Panc1 (cell line): ENCODE measurements around the gene CHAF1B. TPM values are rescaled to one million over a fixed set of nuclear protein-coding genes. Genes with fewer than 3 reads are reported as not detected.

Experiments
- ATAC-seq: fragments of 200-7000 bp; cut with Tn5 transposase; 2 replicates; pipeline ENCODE4 v1.9.1; 2020; ENCODE audit warnings: mild to moderate bottlenecking, moderate library complexity
- BruUV-seq: library from RNA; stranded (reverse); fragments of 400-500 nt; replicated peaks from 2 replicates; lab custom pipeline; 2021; lab: Mats Ljungman, UMichigan
- CTCF ChIA-PET: fragments of 300-600 bp; sonication (Branson Sonifier 250); formaldehyde crosslinking; loops from one replicate; lab custom pipeline; 2022; ENCODE audit warnings: antibody characterized with exemption; lab: Charles Lee
- POLR2A ChIA-PET: fragments of 300-600 bp; sonication (Branson Sonifier 250); formaldehyde crosslinking; loops from one replicate; lab custom pipeline; 2022; ENCODE audit warnings: antibody characterized with exemption; lab: Charles Lee
- DNase-seq: peaks from one replicate; pipeline ENCODE4 v3.0.0-alpha.2; 2010; ENCODE audit warnings: low read depth, low spot score
- H3K27ac ChIP-seq: 2 replicates; pipeline ENCODE4 v1.5.1; 2011; ENCODE audit warnings: mild to moderate bottlenecking, low read length, inconsistent platforms
- H3K27me3 ChIP-seq: fragments of 200-500 bp; sonication (Bioruptor generic); 2 replicates; pipeline ENCODE4 v1.6.0; 2014; ENCODE audit warnings: low read length, inconsistent platforms; ENCODE audit not compliant: control insufficient read depth, insufficient read depth
- H3K36me3 ChIP-seq: fragments of 200-500 bp; sonication (Bioruptor generic); 2 replicates; pipeline ENCODE4 v1.5.1; 2014; ENCODE audit warnings: inconsistent platforms, mild to moderate bottlenecking, low read length, moderate library complexity; ENCODE audit not compliant: control insufficient read depth, insufficient read depth
- H3K4me1 ChIP-seq: 2 replicates; pipeline ENCODE4 v1.5.1; 2011; ENCODE audit warnings: inconsistent platforms, mild to moderate bottlenecking, low read length, moderate library complexity; ENCODE audit not compliant: control insufficient read depth, insufficient read depth
- H3K4me3 ChIP-seq, 2 experiments: 2 replicates each; pipeline ENCODE4 v1.5.1; 2011 to 2012; ENCODE audit warnings: low read depth in 2 of 2, low read length in 2 of 2, mild to moderate bottlenecking in 2 of 2, inconsistent platforms in 1 of 2, moderate library complexity in 1 of 2
- H3K9me3 ChIP-seq: fragments of 200-500 bp; sonication (Bioruptor generic); 2 replicates; pipeline ENCODE4 v1.5.1; 2014; ENCODE audit warnings: low read depth, mild to moderate bottlenecking, inconsistent platforms, low read length, moderate library complexity; ENCODE audit not compliant: control insufficient read depth, insufficient read depth
- CTCF ChIP-seq: fragments of 450-650 bp; IDR thresholded peaks from 2 replicates; pipeline ENCODE4 v1.5.1; 2017; ENCODE audit warnings: mild to moderate bottlenecking
- POLR2AphosphoS5 ChIP-seq: IDR thresholded peaks from 2 replicates; pipeline ENCODE4 v1.6.1; 2012; ENCODE audit warnings: mild to moderate bottlenecking, low read depth, low read length, moderate library complexity
- REST ChIP-seq, 2 experiments: IDR thresholded peaks; 2 replicates each; pipeline ENCODE4 v1.6.1; 2011 to 2012; ENCODE audit warnings: low read depth in 2 of 2, control low read depth in 1 of 2, low read length in 1 of 2, mild to moderate bottlenecking in 1 of 2, moderate library complexity in 1 of 2; ENCODE audit not compliant: insufficient read depth in 1 of 2
- SIN3A ChIP-seq: IDR thresholded peaks from 2 replicates; pipeline ENCODE4 v1.6.1; 2012; ENCODE audit warnings: low read depth, mild to moderate bottlenecking, low read length, moderate library complexity, borderline replicate concordance; ENCODE audit not compliant: insufficient read depth
- TCF7L2 ChIP-seq: IDR thresholded peaks from 2 replicates; pipeline ENCODE4 v1.6.1; 2011; ENCODE audit warnings: mild to moderate bottlenecking, low read depth, low read length, inconsistent platforms
- in situ Hi-C: cut with HindIII; loops from 2 replicates; pipeline ENCODE4 v1.10.0; 2016; ENCODE audit warnings: low sequenced_read_pairs, low pct_unique_long_range_greater_than_20kb
- intact Hi-C: fragments of 100-400 bp; cut with micrococcal nuclease; formaldehyde crosslinking; loops from one replicate; pipeline ENCODE4 v1.10.0; 2022; ENCODE audit not compliant: unreplicated experiment
- total RNA-seq: library from RNA; stranded (reverse); gene quantifications from one replicate; pipeline ENCODE4 v1.2.1, GENCODE V29; 2021; ENCODE audit not compliant: unreplicated experiment

The CHAF1B gene
- total RNA-seq, 1 experiment from 2014 or later, result 18.4 TPM

DNA sequence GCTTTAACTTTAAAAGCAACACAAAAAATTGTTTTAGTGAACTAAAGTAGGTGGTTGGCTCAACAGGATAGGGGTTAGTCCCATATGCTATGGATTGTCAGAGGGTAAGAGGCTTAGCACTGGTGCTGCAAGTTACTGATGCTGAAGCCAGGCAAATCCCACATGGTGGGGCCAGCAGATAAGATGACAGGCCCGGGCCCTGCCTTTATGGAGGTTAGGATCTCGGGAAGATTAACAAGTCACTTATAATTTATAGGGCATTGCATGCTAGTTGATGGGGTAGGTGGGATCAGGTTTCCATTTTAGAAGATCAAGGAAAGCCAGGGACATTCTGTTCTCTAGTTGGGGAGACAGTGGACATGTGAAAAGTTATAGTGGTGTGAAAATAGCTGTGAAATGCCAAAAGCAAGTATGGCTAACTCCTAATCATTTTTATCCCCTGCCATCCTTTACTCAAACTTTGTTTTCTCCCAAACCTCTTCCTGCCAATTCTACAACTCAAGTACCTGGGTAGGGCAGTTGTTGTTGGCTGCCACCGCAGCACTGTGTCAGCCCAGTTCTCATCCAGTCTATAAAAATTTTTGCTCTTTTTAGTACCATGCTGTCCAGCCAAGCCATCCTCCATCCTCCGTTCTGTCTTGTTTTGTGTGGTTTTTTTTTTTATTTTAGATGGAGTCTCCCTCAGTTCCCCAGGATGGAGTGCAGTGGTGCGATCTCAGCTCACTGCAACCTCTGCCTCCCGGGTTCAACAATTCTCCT, 10.3 kb downstream of the CHAF1B start:
- BruUV-seq, result no TSS peak
- Histone ChIP-seq H3K36me3 (no peaks in the 10 kb centered on the region), H3K27ac (no peak overlapping the region), H3K9me3 (no peaks in the 10 kb centered on the region), H3K27me3 (no peaks in the 10 kb centered on the region), H3K4me3 (no peak overlapping the region), H3K4me1 (no peaks in the 10 kb centered on the region)
- no peak for ATAC-seq
- TF ChIP-seq REST (IDR thresholded peaks at IDR 0.05; ENCODE audit: insufficient read depth in 1 of 2, low read depth in 2 of 2, low read length in 1 of 2) (no peak), POLR2AphosphoS5 (no peak), CTCF (no peak), SIN3A (no peak), TCF7L2 (no peak)
- in situ Hi-C loops (no loop called here), intact Hi-C loops (no loop called here)
- ChIA-PET POLR2A (interaction anchor here (0.6 kb wide), 1 partner anchor 568 kb away, joined by 4 read pairs; no protein-coding TSS in a partner anchor), CTCF (no interaction called here)
- no peak for DNase-seq

DNA sequence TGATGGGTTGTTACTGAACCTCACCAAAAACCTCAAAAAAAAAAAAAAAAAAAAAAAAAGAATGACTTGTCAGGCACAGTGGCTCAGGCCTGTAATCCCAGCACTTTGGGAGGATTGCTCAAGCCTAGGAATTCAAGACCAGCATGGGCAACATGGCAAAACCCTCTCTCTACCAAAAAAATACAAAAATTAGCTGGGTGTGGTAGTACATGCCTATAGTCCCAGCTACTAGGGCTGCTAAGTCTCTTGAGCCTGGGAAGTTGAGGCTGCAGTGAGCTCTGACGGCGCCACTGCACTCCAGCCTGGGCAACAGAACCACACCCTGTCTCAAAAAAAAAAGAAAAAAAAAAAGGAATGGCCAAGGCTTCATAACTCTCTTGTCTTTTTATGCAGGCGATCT, 11.1 kb downstream of the CHAF1B start:
- no peaks in the 10 kb centered on the region for H3K27me3 ChIP-seq
- TF ChIP-seq TCF7L2 (no peak), SIN3A (no peak), REST (IDR thresholded peaks at IDR 0.05; ENCODE audit: insufficient read depth in 1 of 2, low read depth in 2 of 2, low read length in 1 of 2) (no peak), POLR2AphosphoS5 (no peak), CTCF (no peak)
- DNase-seq, result no peak
- H3K9me3 ChIP-seq, result no peaks in the 10 kb centered on the region
- POLR2A ChIA-PET, result interaction anchor here (0.6 kb wide), 1 partner anchor 567 kb away, joined by 4 read pairs; no protein-coding TSS in a partner anchor
- CTCF ChIA-PET, result no interaction called here
- BruUV-seq, result no TSS peak
- H3K4me1 ChIP-seq, result no peaks in the 10 kb centered on the region
- H3K27ac ChIP-seq, result no peak overlapping the region
- H3K4me3 ChIP-seq, result no peak overlapping the region
- intact Hi-C loops, result no loop called here
- no peaks in the 10 kb centered on the region for H3K36me3 ChIP-seq
- in situ Hi-C loops, result no loop called here
- ATAC-seq, result no peak
